ENCODE measurements around the gene BBOX1. TPM values are rescaled to one million over a fixed set of nuclear protein-coding genes. Genes with fewer than 3 reads are reported as not detected.

Gene BBOX1
- total RNA-seq, 1 experiment from 2014 or later = not detected

DNA sequence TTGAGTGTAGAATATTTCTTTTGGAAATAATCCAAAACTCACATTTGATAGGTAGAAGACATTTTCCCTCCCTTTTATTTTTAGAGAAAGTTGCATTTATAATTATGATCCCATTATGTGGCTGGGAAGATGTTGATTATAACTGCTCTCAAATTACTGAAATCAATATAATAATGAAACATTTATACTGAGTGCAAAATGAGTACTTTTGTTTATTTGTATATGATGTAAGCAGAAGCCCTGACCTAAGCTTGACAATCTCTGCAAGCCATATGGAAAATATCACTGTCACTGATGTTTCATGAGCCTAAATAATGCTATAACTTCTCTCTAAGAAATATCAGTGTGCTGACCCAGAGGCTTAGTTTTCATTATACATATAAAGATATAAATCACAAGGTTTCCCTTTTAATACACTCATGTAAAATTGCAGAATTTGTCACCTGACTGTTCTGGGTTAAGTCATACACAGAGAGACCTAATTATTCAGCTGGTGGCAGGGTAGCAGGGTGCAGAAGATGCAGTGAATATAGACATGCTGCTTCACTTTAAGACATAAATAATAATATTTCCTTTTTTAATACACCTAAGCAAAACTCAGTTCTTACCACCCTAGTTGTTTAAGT lies 99.2 kb downstream of the BBOX1 start:
- POLR2A ChIA-PET = no interaction called here
- in situ Hi-C loops (cut with HindIII; ENCODE audit: low pct_unique_long_range_greater_than_20kb, low sequenced_read_pairs) = no loop called here

DNA sequence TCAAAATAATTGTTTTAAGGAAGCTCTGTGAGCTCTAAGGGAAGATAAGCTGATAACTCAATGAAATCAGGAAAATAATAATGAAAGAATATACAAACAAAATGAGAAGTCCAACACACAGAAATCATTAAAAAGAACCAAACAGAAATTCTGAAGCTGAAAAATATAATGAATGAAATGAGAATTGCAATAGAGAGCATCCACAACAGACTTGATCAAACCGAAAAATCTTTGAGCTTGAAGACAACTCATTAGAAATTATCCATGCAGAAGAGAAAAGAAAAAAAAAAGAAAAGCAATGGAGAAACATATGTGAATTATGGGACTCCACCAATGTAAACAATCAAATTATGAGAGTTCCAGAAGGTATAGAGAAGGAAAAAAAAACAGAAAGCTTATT lies 101.0 kb downstream of the BBOX1 start:
- intact Hi-C loops (cut with micrococcal nuclease; ENCODE audit: unreplicated experiment) = no loop called here
- Histone ChIP-seq H3K4me1 (ENCODE audit: control insufficient read depth, insufficient read depth, low read length) (no peaks in the 10 kb centered on the region), H3K4me3 (ENCODE audit: low read depth in 2 of 2, low read length in 2 of 2) (no peak overlapping the region), H3K27me3 (ENCODE audit: control insufficient read depth, insufficient read depth, low read length) (no peaks in the 10 kb centered on the region), H3K27ac (ENCODE audit: low read length) (no peak overlapping the region), H3K36me3 (ENCODE audit: control insufficient read depth, insufficient read depth, low read length) (no peaks in the 10 kb centered on the region), H3K9me3 (ENCODE audit: control insufficient read depth, insufficient read depth, low read depth, low read length) (no peaks in the 10 kb centered on the region)
- DNase-seq (ENCODE audit: low read depth, low spot score) (no peak), ATAC-seq (no peak)
- ChIA-PET POLR2A (interaction anchor here (0.5 kb wide), 1 partner anchor 18 kb away, joined by 9 read pairs; no protein-coding TSS in a partner anchor), CTCF (interaction anchor here (0.7 kb wide), 1 partner anchor 158 kb away, joined by 5 read pairs; no protein-coding TSS in a partner anchor)
- in situ Hi-C loops (cut with HindIII; ENCODE audit: low pct_unique_long_range_greater_than_20kb, low sequenced_read_pairs) = no loop called here
- TF ChIP-seq TCF7L2 (IDR thresholded peaks at IDR 0.05; ENCODE audit: low read depth, low read length) (no peak), SIN3A (IDR thresholded peaks at IDR 0.05; ENCODE audit: borderline replicate concordance, insufficient read depth, low read depth, low read length) (no peak), POLR2AphosphoS5 (IDR thresholded peaks at IDR 0.05; ENCODE audit: low read depth, low read length) (no peak)
- TF ChIP-seq, protein P1, sequence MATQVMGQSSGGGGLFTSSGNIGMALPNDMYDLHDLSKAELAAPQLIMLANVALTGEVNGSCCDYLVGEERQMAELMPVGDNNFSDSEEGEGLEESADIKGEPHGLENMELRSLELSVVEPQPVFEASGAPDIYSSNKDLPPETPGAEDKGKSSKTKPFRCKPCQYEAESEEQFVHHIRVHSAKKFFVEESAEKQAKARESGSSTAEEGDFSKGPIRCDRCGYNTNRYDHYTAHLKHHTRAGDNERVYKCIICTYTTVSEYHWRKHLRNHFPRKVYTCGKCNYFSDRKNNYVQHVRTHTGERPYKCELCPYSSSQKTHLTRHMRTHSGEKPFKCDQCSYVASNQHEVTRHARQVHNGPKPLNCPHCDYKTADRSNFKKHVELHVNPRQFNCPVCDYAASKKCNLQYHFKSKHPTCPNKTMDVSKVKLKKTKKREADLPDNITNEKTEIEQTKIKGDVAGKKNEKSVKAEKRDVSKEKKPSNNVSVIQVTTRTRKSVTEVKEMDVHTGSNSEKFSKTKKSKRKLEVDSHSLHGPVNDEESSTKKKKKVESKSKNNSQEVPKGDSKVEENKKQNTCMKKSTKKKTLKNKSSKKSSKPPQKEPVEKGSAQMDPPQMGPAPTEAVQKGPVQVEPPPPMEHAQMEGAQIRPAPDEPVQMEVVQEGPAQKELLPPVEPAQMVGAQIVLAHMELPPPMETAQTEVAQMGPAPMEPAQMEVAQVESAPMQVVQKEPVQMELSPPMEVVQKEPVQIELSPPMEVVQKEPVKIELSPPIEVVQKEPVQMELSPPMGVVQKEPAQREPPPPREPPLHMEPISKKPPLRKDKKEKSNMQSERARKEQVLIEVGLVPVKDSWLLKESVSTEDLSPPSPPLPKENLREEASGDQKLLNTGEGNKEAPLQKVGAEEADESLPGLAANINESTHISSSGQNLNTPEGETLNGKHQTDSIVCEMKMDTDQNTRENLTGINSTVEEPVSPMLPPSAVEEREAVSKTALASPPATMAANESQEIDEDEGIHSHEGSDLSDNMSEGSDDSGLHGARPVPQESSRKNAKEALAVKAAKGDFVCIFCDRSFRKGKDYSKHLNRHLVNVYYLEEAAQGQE (IDR thresholded peaks at IDR 0.05; ENCODE audit: insufficient read depth in 1 of 2, low read depth in 2 of 2, low read length in 1 of 2) = no peak
- TF ChIP-seq, protein P2, sequence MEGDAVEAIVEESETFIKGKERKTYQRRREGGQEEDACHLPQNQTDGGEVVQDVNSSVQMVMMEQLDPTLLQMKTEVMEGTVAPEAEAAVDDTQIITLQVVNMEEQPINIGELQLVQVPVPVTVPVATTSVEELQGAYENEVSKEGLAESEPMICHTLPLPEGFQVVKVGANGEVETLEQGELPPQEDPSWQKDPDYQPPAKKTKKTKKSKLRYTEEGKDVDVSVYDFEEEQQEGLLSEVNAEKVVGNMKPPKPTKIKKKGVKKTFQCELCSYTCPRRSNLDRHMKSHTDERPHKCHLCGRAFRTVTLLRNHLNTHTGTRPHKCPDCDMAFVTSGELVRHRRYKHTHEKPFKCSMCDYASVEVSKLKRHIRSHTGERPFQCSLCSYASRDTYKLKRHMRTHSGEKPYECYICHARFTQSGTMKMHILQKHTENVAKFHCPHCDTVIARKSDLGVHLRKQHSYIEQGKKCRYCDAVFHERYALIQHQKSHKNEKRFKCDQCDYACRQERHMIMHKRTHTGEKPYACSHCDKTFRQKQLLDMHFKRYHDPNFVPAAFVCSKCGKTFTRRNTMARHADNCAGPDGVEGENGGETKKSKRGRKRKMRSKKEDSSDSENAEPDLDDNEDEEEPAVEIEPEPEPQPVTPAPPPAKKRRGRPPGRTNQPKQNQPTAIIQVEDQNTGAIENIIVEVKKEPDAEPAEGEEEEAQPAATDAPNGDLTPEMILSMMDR (IDR thresholded peaks at IDR 0.05) = no peak
- no TSS peak for BruUV-seq (replicated peaks)

More for the DNA sequence above, 99.2 kb downstream of the BBOX1 start:
- intact Hi-C loops (cut with micrococcal nuclease; ENCODE audit: unreplicated experiment) = no loop called here
- Histone ChIP-seq H3K27me3 (ENCODE audit: control insufficient read depth, insufficient read depth, low read length) (no peaks in the 10 kb centered on the region), H3K9me3 (ENCODE audit: control insufficient read depth, insufficient read depth, low read depth, low read length) (no peaks in the 10 kb centered on the region), H3K27ac (ENCODE audit: low read length) (no peak overlapping the region), H3K36me3 (ENCODE audit: control insufficient read depth, insufficient read depth, low read length) (no peaks in the 10 kb centered on the region), H3K4me1 (ENCODE audit: control insufficient read depth, insufficient read depth, low read length) (no peaks in the 10 kb centered on the region), H3K4me3 (ENCODE audit: low read depth in 2 of 2, low read length in 2 of 2) (no peak overlapping the region)
- CTCF ChIA-PET = no interaction called here
- no TSS peak for BruUV-seq (replicated peaks)
- TF ChIP-seq SIN3A (IDR thresholded peaks at IDR 0.05; ENCODE audit: borderline replicate concordance, insufficient read depth, low read depth, low read length) (no peak), POLR2AphosphoS5 (IDR thresholded peaks at IDR 0.05; ENCODE audit: low read depth, low read length) (no peak), TCF7L2 (IDR thresholded peaks at IDR 0.05; ENCODE audit: low read depth, low read length) (no peak)
- TF ChIP-seq, protein P1 (IDR thresholded peaks at IDR 0.05; ENCODE audit: insufficient read depth in 1 of 2, low read depth in 2 of 2, low read length in 1 of 2) = no peak
- ATAC-seq = no peak
- no peak for DNase-seq (ENCODE audit: low read depth, low spot score)
